Pancreas (tissue), 10 donors: ENCODE results near the gene STK11. TPM values are rescaled to one million over a fixed set of nuclear protein-coding genes. Genes with fewer than 3 reads are reported as not detected.

Experiments used
- ATAC-seq, 4 donors: fragments of 200-7000 bp; cut with Tn5 transposase; one replicate each; pipeline versions ENCODE4 v1.8.0 to v1.9.1; 2020; ENCODE audit warnings: mild to moderate bottlenecking in 4 of 4, moderate library complexity in 4 of 4
- DNase-seq, 6 donors: peaks; one replicate each; pipeline ENCODE4 v3.0.0-alpha.2; 2020
- FAIRE-seq: peaks from 2 replicates; lab custom pipeline; 2012; peaks lifted over from hg19 to GRCh38; lab: Jason Lieb, UNC
- H3K27ac ChIP-seq, 4 donors: fragments of 200-600 bp; sonication (generic); 1 replicate in 3 of 4; 2 replicates in 1 of 4; pipeline versions ENCODE4 v1.5.0 to v1.8.0; 2020
- H3K27me3 ChIP-seq, 4 donors: fragments of 200-600 bp; one replicate each; pipeline ENCODE4 v1.8.0; 2021
- H3K36me3 ChIP-seq, 3 donors: fragments of 200-600 bp; sonication (generic) in 1 of 3; one replicate each; pipeline versions ENCODE4 v1.5.0 to v1.8.0; 2020 to 2021
- H3K4me1 ChIP-seq, 3 donors: fragments of 200-600 bp; one replicate each; pipeline ENCODE4 v1.8.0; 2021
- H3K4me3 ChIP-seq, 4 donors: fragments of 200-600 bp; sonication (generic) in 2 of 4; one replicate each; pipeline versions ENCODE4 v1.5.0 to v1.8.0; 2020 to 2021
- H3K9me3 ChIP-seq, 4 donors: fragments of 200-600 bp; one replicate each; pipeline ENCODE4 v1.8.0; 2021
- WGBS, 2 donors: extraction: QIAGEN DNeasy Blood & Tissue Kit; methylation state at CpG; one replicate each; pipeline ENCODE4 v1.1.7; 2013; 5-methylcytosine and 5-hydroxymethylcytosine counted together
- intact Hi-C, 3 donors: fragments of 100-400 bp; cut with DNase I; formaldehyde crosslinking; loops; one replicate each; pipeline versions ENCODE4 v1.11.1 to v1.14.2; 2022
- polyA plus RNA-seq, 2 donors: library from polyadenylated mRNA; stranded (reverse); fragments of 200-250 nt; gene quantifications; one replicate each; pipeline ENCODE4 v1.2.3, GENCODE V29; 2013
- total RNA-seq, 6 donors: library from RNA; stranded (reverse); fragmentation: NEBNext Ultra II Directional in 4 of 6; extraction: Animal tissue kit (Norgen Biotek cat#: 25700) in 4 of 6; gene quantifications; one replicate each; pipeline versions ENCODE4 v1.2.1 to v1.2.4, GENCODE V29; 2021 to 2023
- TF ChIP-seq, protein P1 (sequence below), 4 donors: fragments of 200-600 bp; sonication (generic) in 3 of 4; IDR thresholded peaks; one replicate each; pipeline versions ENCODE4 v1.5.0 to v1.8.0; 2021; ENCODE audit warnings: antibody characterized with exemption in 4 of 4
- donor health status: healthy with polysubstance abuse.
- donor health status: DM: no; HTN: no; CAD: no; lungs with moderate emphysema.
- donor health status: DM: no; HTN: no; CAD: no.
- donor health status: control.
- donor health status: control.
- donor health status: Bipolar disorder and iron deficiency.
- donor health status: DM: yes; HTN: yes; CAD: no.
- donor health status: DM: no; HTN: no; CAD: no.
- donor health status: DM: no; HTN: no; CAD: no.
- donor health status: DM: yes; HTN: yes; CAD: no.

STK11 gene
- total and polyA plus RNA-seq, 8 donors, result 20.1 to 62.2 (median 24.8) TPM

DNA sequence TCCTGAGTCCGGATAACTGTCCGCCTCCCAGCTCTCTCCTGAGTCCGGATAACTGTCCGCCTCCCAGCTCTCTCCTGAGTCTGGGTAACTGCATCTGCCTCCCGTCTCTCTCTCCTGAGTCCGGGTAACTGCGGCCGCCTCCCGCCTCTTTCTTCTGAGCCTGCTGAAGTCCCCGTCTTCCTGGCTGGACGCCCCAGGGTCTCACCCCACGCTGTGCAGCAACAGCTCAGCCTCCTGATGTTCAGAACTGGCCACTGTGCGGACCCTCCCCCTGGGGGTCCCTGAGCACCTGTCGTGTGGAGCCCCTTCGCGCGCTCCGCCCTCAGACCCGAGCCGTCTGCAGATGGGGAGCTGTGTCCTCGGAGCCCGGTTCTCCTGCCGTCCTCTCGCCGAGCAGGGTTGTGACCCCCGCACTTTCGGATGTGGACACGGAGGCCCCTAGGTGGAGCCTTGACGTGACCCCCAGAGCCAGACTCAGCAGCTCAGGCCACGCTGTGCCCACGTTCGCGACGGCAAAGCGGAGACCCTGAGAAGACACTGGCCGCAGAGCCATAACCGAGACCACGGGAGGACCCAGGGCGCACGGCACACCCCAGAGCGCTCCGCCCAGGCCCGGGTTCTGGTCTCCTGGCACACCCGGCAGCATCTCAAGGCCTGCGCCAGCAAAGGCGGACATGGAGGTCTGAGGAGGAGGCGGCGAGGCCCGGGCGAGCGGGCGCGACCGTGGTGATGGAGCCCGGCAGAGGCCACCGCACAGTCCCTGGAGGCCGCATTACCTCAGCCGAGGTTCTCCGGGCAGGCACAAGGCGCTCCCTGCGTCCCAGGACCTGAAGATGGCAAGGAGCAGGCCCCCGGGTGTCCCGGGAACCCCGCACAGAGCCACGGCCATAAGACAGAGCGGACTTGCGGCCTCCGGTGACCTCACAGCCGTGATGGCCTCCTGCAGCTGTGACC, 47.4 kb upstream of the STK11 start:
- no peaks in the 10 kb centered on the region for H3K27me3 ChIP-seq
- no peak for FAIRE-seq
- no peaks in the 10 kb centered on the region for H3K36me3 ChIP-seq
- peak in 2 of 6 donors; percentile 36 to 72 for DNase-seq
- H3K9me3 ChIP-seq, result no peaks in the 10 kb centered on the region
- intact Hi-C loops, result no loop called here
- WGBS, 2 donors, result 94 to 95% methylated on average over 67 to 69 of the region's 69 CpGs
- H3K4me1 ChIP-seq, result peaks cover 0 to 8% (median 0%) of the 10 kb centered on the region in 3 donors
- H3K4me3 ChIP-seq, result no peak overlapping the region
- no peak for ATAC-seq
- TF ChIP-seq, protein P1, sequence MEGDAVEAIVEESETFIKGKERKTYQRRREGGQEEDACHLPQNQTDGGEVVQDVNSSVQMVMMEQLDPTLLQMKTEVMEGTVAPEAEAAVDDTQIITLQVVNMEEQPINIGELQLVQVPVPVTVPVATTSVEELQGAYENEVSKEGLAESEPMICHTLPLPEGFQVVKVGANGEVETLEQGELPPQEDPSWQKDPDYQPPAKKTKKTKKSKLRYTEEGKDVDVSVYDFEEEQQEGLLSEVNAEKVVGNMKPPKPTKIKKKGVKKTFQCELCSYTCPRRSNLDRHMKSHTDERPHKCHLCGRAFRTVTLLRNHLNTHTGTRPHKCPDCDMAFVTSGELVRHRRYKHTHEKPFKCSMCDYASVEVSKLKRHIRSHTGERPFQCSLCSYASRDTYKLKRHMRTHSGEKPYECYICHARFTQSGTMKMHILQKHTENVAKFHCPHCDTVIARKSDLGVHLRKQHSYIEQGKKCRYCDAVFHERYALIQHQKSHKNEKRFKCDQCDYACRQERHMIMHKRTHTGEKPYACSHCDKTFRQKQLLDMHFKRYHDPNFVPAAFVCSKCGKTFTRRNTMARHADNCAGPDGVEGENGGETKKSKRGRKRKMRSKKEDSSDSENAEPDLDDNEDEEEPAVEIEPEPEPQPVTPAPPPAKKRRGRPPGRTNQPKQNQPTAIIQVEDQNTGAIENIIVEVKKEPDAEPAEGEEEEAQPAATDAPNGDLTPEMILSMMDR (IDR thresholded peaks at IDR 0.05), result no peak
- H3K27ac ChIP-seq, result no peak overlapping the region

DNA sequence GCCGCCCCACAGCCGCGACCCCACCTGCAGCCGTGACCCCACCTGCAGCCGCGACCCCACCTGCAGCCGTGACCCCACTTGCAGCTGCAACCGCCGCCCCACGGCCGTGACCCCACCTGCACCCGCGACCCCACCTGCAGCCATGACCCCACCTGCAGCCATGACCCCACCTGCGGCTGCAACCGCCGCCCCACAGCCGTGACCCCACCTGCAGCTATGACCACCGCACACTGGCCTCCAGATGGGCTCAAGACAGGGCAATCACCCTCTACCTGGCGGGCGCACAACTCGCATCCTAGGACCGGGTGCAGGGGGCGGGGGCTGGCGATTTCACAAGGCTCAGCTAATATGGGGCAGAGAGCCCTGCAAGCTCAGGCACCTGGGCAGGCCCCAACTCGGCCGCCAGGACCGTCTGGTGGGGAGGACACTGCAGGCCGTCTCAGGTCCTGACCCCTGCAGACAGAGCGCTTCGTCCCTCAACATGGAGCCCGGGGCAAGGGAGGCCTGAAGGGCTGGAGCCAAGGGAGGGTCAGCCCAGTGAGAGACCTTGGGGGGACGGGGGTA, 46.6 kb upstream of the STK11 start:
- TF ChIP-seq, protein P1 (IDR thresholded peaks at IDR 0.05), result no peak
- peak in 2 of 6 donors; percentile 31 to 79 for DNase-seq
- no peak for ATAC-seq
- no peak for FAIRE-seq
- Histone ChIP-seq H3K27ac (no peak overlapping the region), H3K4me1 (peaks cover 0 to 8% (median 0%) of the 10 kb centered on the region in 3 donors), H3K4me3 (no peak overlapping the region), H3K27me3 (no peaks in the 10 kb centered on the region), H3K9me3 (no peaks in the 10 kb centered on the region), H3K36me3 (no peaks in the 10 kb centered on the region)
- WGBS, 2 donors, result 93 to 96% methylated on average over 31 to 32 of the region's 32 CpGs
- intact Hi-C loops, result no loop called here

DNA sequence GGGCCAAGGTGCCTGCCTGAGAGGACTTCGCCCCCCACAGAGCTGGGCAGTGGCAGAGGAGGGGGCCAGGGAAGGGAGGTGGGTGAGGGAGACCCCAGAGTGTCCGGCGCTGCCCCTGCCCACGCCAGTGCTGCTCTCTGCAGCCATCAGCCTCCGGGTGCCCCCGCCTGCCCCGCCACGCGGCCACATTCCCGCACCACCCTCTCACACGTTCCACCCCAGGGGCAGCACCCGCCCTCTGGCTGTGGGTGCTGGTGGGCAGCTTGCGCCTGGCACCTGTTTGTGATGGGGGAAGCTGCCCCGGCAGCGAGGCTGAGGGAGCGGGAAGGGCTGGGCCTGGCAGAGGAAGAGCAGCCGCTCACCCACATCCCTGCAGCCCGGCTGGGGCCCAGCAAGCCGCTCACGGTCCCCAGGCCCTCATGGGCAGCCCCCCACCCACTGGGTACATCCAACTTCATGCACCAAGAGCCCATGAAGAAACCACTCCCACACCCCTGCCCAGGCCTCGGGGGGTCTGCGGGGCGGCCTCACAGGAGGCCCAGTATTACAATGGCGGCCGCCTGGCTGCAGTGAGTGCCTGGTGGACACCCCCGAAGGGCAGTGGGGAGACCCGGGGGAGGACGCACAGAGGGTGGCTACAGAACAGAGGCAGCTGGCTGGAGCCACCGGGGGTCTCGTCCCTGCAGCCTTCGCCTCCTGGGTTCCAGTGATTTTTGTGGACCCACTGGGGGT, 45.5 kb upstream of the STK11 start:
- Histone ChIP-seq H3K4me1 (peaks cover 0 to 8% (median 0%) of the 10 kb centered on the region in 3 donors), H3K36me3 (no peaks in the 10 kb centered on the region), H3K4me3 (no peak overlapping the region), H3K9me3 (no peaks in the 10 kb centered on the region), H3K27me3 (no peaks in the 10 kb centered on the region), H3K27ac (no peak overlapping the region)
- ATAC-seq (no peak), FAIRE-seq (no peak), DNase-seq (peak in 1 of 6 donors; percentile 70)
- intact Hi-C loops, result no loop called here
- TF ChIP-seq, protein P1 (IDR thresholded peaks at IDR 0.05), result no peak
- 90 to 91% methylated on average over 23 to 31 of the region's 31 CpGs for WGBS, 2 donors

DNA sequence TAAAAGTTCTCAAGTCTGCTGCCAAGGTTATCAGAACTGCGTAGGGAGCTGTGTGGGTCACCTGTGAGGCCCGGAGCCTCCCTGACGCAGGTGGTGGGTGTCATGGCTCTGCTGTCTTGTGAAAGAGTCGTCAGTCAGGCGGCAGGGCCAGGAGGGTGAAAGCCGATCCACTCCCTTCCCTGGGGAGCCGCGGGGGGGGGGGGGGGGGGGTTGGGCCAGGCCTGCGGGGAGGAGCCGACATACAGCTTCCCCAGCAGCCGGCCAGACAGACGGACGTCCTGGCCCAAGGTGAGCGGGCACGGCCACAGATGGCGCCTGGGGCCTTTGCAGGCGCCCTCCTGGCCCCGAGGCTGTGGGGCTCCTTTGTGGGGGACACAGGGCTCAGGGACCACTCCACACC, 43.9 kb upstream of the STK11 start:
- FAIRE-seq (no peak), ATAC-seq (peak in 2 of 4 donors; percentile 11 to 29), DNase-seq (no peak)
- intact Hi-C loops, result no loop called here
- TF ChIP-seq, protein P1 (IDR thresholded peaks at IDR 0.05), result no peak
- H3K27me3 ChIP-seq, result no peaks in the 10 kb centered on the region
- WGBS, 2 donors, result 47 to 53% methylated on average over 16 to 17 of the region's 18 CpGs
- H3K4me1 ChIP-seq, result no peaks in the 10 kb centered on the region
- H3K4me3 ChIP-seq, result no peak overlapping the region
- no peaks in the 10 kb centered on the region for H3K9me3 ChIP-seq
- H3K27ac ChIP-seq, result no peak overlapping the region
- H3K36me3 ChIP-seq, result no peaks in the 10 kb centered on the region
